A673 (cell line): ENCODE results near the gene MST1R.

Source experiments
- CTCF ChIP-seq: fragments of 300-800, 200-600 bp; sonication (generic); conservative IDR thresholded peaks from 2 replicates; pipeline ENCODE4 v1.5.1; 2017; ENCODE audit warnings: low read depth, mild to moderate bottlenecking, antibody characterized with exemption, low read length, moderate library complexity, mixed read lengths
- EZH2 ChIP-seq: fragments of 200-600 bp; sonication (generic); IDR thresholded peaks from 2 replicates; pipeline ENCODE4 v1.6.1; 2017; ENCODE audit warnings: borderline replicate concordance, low read depth, mild to moderate bottlenecking, mixed read lengths, antibody characterized with exemption, low read length; ENCODE audit not compliant: poor library complexity, severe bottlenecking

- TF ChIP-seq CTCF (no peak), EZH2 (no peak)
These were observed 7.4 kb upstream of the MST1R start for GRCh38 chr3:49911124-49911420.
